ENCODE data around the gene USP21.

The USP21 gene

DNA sequence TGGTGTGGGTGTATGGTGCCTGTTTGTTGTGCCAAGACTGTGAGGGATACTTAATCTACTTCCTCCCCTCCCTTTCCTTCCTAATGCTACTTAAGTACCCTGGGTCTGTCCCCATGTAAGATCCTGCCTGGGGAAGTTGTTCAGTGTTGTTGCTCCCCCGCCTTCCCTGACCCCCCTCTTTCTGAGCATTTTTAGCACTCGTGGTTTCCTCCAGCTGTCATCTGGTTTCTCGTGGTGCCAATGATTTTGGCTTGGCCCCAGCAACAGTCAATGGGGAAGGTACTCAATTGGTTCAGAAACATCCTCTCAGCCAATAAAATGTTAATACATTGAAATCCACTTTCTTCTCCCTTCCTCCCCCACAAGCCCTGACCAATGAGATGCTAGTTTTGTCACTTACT lies 26.0 kb downstream of the USP21 start:
- Histone ChIP-seq H3K9me3 (no peaks in the 10 kb centered on the region), H3K27me3 (no peaks in the 10 kb centered on the region), H3K4me3 (ENCODE audit: low read depth in 1 of 2, low read length in 1 of 2) (peak overlapping the region in 1 of 2 experiments; percentile 31), H3K36me3 (no peaks in the 10 kb centered on the region), H3K27ac (peak overlapping the region; percentile 89), H3K4me1 (ENCODE audit: control insufficient read depth in 1 of 2, insufficient read depth in 1 of 2, low read depth in 1 of 2, low read length in 1 of 2) (peaks cover 24 to 28% of the 10 kb centered on the region in 2 experiments)
- TF ChIP-seq, protein P1, sequence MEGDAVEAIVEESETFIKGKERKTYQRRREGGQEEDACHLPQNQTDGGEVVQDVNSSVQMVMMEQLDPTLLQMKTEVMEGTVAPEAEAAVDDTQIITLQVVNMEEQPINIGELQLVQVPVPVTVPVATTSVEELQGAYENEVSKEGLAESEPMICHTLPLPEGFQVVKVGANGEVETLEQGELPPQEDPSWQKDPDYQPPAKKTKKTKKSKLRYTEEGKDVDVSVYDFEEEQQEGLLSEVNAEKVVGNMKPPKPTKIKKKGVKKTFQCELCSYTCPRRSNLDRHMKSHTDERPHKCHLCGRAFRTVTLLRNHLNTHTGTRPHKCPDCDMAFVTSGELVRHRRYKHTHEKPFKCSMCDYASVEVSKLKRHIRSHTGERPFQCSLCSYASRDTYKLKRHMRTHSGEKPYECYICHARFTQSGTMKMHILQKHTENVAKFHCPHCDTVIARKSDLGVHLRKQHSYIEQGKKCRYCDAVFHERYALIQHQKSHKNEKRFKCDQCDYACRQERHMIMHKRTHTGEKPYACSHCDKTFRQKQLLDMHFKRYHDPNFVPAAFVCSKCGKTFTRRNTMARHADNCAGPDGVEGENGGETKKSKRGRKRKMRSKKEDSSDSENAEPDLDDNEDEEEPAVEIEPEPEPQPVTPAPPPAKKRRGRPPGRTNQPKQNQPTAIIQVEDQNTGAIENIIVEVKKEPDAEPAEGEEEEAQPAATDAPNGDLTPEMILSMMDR (IDR thresholded peaks at IDR 0.05): no peak

DNA sequence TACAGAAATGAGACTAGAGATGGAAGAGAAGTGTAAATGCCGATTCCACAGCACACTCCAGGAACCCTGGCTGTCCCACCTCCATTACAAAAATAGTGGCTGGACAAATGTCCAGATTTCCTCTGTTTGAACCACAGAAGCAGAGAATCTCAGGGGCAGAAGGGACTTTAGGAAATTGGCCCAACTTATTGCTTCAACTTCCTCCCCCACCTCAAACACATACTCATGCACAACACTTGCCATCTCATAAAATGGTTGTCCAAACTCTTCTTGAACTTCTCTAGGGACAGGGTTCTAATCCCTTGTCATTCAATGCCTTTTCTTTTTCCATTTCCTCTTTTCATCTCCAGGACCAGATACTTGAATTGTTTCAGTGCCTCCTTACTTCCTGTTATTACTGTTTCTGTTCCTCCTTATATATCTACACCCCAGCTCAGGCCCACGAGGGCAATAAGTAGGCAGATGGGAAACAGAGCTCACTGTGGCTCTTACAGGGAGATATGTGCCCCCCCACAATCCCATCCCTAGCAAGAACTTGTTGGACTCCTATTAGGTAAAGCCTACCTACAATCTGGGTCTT lies 26.5 kb downstream of the USP21 start:
- TF ChIP-seq, protein P1 (IDR thresholded peaks at IDR 0.05): no peak
- Histone ChIP-seq H3K36me3 (no peaks in the 10 kb centered on the region), H3K4me1 (ENCODE audit: control insufficient read depth in 1 of 2, insufficient read depth in 1 of 2, low read depth in 1 of 2, low read length in 1 of 2) (peaks cover 24 to 28% of the 10 kb centered on the region in 2 experiments), H3K4me3 (ENCODE audit: low read depth in 1 of 2, low read length in 1 of 2) (peak overlapping the region in 1 of 2 experiments; percentile 31), H3K27me3 (no peaks in the 10 kb centered on the region), H3K27ac (peak overlapping the region; percentile 89), H3K9me3 (no peaks in the 10 kb centered on the region)

DNA sequence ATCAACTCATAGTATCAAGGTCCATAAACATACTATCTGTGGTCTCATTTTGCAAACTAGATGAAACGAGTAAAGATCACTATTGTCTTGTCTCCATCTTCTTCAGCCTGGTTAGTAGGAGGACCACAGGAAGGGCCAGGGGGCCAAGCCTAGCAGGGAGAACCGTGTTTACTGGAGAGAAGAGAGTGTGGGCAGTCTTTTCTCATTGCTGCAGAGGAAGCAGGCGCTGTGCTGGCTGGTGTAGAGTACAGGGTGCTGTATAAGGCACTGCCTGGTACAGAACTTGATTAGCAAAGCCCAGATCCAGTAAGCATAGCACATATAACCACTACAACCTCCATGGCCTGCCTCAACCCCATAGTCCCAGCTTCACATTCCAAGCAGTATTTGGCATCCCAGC lies 28.0 kb downstream of the USP21 start:
- no peak overlapping the region for H3K4me3 ChIP-seq (ENCODE audit: low read depth in 1 of 2, low read length in 1 of 2)
- H3K9me3 ChIP-seq: no peaks in the 10 kb centered on the region
- H3K4me1 ChIP-seq (ENCODE audit: control insufficient read depth in 1 of 2, insufficient read depth in 1 of 2, low read depth in 1 of 2, low read length in 1 of 2): peaks cover 28 to 29% of the 10 kb centered on the region in 2 experiments
- no peak overlapping the region for H3K27ac ChIP-seq
- H3K27me3 ChIP-seq: no peaks in the 10 kb centered on the region
- TF ChIP-seq, protein P1 (IDR thresholded peaks at IDR 0.05): no peak
- H3K36me3 ChIP-seq: no peaks in the 10 kb centered on the region

DNA sequence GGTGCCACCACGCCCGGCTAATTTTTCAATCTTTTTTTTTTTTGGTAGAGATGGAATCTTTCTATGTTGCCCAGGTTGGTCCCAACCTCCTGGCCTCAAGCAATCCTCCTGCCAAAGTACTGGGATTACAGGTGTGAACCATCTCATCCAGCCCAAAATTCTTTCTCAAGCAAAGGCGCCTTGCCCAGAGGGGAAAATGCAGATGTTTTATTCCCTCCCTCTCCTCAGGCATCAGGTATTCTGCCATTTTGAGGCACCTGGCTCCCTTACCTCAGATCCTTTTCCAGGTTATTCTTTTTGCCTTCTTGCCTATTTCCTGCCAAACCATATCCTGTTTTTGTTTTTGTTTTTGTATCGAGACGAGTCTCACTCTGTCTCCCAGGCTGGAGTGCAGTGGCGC lies 29.1 kb downstream of the USP21 start:
- Histone ChIP-seq H3K4me3 (ENCODE audit: low read depth in 1 of 2, low read length in 1 of 2) (no peak overlapping the region), H3K9me3 (no peaks in the 10 kb centered on the region), H3K27ac (no peak overlapping the region), H3K27me3 (no peaks in the 10 kb centered on the region), H3K4me1 (ENCODE audit: control insufficient read depth in 1 of 2, insufficient read depth in 1 of 2, low read depth in 1 of 2, low read length in 1 of 2) (peaks cover 29 to 33% of the 10 kb centered on the region in 2 experiments), H3K36me3 (no peaks in the 10 kb centered on the region)
- TF ChIP-seq, protein P1 (IDR thresholded peaks at IDR 0.05): no peak

DNA sequence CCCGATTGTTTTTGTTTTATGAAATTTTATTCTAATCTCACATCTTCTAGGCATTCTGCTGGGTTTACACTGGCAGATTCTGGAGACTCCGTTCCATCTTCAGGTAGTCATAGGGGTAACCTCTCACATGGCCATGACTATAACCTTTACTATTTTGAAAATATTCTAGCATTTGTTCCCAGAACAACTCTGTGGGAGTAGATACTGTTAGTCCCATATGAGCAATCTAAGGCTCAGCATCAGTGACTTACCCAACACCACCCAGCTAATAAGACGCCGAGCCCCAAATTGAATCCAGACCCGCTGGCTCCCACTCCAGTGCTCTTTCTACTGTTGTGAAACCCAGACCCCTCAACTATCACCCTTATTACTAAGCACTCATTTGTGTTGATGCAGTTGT lies 29.7 kb downstream of the USP21 start:
- Histone ChIP-seq H3K4me3 (ENCODE audit: low read depth in 1 of 2, low read length in 1 of 2) (no peak overlapping the region), H3K36me3 (no peaks in the 10 kb centered on the region), H3K9me3 (no peaks in the 10 kb centered on the region), H3K27ac (no peak overlapping the region), H3K27me3 (no peaks in the 10 kb centered on the region), H3K4me1 (ENCODE audit: control insufficient read depth in 1 of 2, insufficient read depth in 1 of 2, low read depth in 1 of 2, low read length in 1 of 2) (peaks cover 28 to 33% of the 10 kb centered on the region in 2 experiments)
- TF ChIP-seq, protein P1 (IDR thresholded peaks at IDR 0.05): no peak
